ENCODE data around the gene CNOT3. TPM values are rescaled to one million over a fixed set of nuclear protein-coding genes. Genes with fewer than 3 reads are reported as not detected.

The CNOT3 gene
- total RNA-seq, 1 donor: 9.8 TPM

DNA sequence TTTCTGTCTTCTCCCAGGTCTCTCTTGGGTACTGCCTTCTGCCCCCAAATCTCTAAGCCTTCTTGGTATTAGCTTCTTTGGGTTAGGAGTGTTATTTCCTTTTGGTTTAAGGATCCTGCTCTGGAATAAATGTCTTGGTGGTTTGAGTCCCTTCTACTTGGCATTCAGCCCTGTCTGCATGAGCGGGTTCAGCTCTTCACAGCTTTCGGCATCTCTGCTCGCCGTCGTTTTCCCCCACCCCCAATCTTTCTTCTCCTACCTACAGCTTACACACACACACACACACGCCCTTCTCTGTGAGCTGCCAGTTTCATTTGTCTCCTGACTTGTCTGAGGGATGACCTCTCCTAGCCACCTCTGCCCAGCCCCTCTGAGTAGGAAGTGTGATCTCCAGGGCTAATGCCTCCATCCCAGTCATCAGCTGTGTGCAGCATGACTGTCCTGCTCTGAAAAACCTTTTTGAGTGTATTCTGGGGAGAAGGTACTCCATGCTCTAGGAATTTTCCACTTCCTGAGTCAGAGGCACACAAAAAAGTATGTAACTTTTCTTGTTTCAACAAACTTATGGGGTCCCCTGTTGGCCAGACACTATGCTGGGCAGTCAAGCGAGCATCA is 4.7 kb downstream of the CNOT3 start:
- no peak for DNase-seq (ENCODE audit: low read depth)
- TF ChIP-seq, protein P1, sequence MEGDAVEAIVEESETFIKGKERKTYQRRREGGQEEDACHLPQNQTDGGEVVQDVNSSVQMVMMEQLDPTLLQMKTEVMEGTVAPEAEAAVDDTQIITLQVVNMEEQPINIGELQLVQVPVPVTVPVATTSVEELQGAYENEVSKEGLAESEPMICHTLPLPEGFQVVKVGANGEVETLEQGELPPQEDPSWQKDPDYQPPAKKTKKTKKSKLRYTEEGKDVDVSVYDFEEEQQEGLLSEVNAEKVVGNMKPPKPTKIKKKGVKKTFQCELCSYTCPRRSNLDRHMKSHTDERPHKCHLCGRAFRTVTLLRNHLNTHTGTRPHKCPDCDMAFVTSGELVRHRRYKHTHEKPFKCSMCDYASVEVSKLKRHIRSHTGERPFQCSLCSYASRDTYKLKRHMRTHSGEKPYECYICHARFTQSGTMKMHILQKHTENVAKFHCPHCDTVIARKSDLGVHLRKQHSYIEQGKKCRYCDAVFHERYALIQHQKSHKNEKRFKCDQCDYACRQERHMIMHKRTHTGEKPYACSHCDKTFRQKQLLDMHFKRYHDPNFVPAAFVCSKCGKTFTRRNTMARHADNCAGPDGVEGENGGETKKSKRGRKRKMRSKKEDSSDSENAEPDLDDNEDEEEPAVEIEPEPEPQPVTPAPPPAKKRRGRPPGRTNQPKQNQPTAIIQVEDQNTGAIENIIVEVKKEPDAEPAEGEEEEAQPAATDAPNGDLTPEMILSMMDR (IDR thresholded peaks at IDR 0.05; ENCODE audit: insufficient read depth, low read length): no peak
- H3K4me3 ChIP-seq (ENCODE audit: low read depth, low read length): no peak overlapping the region

GRCh38 chr19:54145541-54146158 is 8.1 kb downstream of the CNOT3 start:
- TF ChIP-seq, protein P1 (IDR thresholded peaks at IDR 0.05; ENCODE audit: insufficient read depth, low read length): no peak
- no peak for DNase-seq (ENCODE audit: low read depth)
- no peak overlapping the region for H3K4me3 ChIP-seq (ENCODE audit: low read depth, low read length)

- no peak overlapping the region for H3K4me3 ChIP-seq (ENCODE audit: low read depth, low read length)
- TF ChIP-seq, protein P1 (IDR thresholded peaks at IDR 0.05; ENCODE audit: insufficient read depth, low read length): no peak
- DNase-seq (ENCODE audit: low read depth): peak; percentile 49
Measured at GRCh38 chr19:54147676-54148075, 10.1 kb downstream of the CNOT3 start.

GRCh38 chr19:54148158-54148557 is 10.6 kb downstream of the CNOT3 start:
- no peak overlapping the region for H3K4me3 ChIP-seq (ENCODE audit: low read depth, low read length)
- TF ChIP-seq, protein P1 (IDR thresholded peaks at IDR 0.05; ENCODE audit: insufficient read depth, low read length): no peak

DNA sequence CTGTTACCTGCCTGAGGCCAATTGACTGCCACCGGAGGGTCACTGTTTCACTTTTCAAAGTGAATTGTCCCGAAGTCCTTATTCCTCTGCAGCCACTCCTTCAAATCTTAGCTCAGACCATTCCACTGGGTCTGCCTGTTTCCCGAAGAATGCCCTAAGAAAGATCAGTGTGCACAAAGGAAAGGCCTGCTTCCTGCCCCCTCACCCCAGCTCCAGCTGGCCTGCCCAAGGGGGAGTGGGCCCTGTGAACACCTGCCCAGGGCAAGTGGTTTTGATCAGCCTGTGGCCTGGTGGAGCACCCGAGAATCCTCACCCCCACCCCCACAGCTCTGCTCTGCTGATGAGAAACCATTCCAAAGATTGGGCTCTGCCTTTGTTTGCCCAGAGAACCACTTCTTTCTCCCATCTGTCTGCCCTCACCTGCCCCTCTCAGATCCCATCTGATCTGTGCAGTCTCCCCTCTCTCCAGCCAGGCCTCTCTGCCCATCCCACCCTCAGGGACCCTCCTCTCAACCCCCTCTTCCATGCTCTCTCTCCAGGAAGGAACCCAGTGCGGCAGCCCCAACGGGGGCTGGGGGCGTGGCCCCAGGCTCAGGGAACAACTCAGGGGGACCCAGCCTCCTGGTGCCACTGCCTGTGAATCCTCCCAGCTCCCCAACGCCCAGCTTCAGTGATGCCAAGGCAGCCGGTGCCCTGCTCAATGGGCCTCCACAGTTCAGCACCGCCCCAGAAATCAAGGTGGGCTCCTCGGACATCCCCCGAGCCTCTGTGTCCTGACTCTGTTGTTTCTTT is 11.7 kb downstream of the CNOT3 start:
- no peak for DNase-seq (ENCODE audit: low read depth)
- no peak overlapping the region for H3K4me3 ChIP-seq (ENCODE audit: low read depth, low read length)
- TF ChIP-seq, protein P1 (IDR thresholded peaks at IDR 0.05; ENCODE audit: insufficient read depth, low read length): no peak

More at GRCh38 chr19:54148158-54148557, 10.6 kb downstream of the CNOT3 start:
- DNase-seq (ENCODE audit: low read depth): no peak

DNA sequence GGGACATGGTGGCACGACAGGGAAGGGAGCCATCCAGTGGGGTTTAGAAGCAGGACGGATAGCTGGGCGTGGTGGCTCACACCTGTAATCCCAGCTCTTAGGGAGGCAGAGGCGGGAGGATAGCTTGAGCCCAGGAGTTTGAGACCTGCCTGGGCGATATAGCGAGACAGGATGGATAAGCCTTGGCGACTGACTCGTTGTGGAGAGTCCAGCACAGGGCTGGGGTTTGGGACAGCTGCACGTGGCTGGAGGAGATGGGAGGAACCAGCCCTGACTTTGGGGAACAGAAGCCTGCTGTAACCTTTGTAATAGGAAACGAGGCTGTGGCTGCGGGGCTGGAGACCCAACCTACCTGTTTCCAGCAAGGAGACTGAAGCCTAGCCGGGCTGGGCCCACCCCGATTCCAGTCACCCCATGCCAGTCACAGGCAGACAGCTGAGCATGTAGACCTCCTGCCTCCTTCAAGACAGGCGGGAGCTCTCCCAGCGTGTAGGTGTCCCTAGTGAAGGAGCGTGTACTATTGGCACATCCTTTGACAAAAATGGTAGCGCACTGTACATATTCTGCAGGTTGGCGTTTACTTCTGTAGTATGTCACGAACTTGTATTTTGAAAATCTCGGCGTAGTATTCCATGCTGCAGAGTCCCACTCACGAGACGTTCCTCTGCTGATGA is 13.9 kb downstream of the CNOT3 start:
- TF ChIP-seq, protein P1 (IDR thresholded peaks at IDR 0.05; ENCODE audit: insufficient read depth, low read length): no peak
- no peak for DNase-seq (ENCODE audit: low read depth)
- H3K4me3 ChIP-seq (ENCODE audit: low read depth, low read length): no peak overlapping the region

All from fibroblast of the aortic adventitia (primary cell).